Peyer's patch (tissue), 4 donors: ENCODE data around the gene EYA4. TPM values are rescaled to one million over a fixed set of nuclear protein-coding genes. Genes with fewer than 3 reads are reported as not detected.

Source experiments
- DNase-seq, 3 donors: peaks; one replicate each; pipeline ENCODE4 v3.0.0-alpha.2; 2017 to 2019
- H3K27ac ChIP-seq, 4 donors: fragments of 200-600 bp; sonication (generic); one replicate each; pipeline ENCODE4 v1.5.1; 2016 to 2019
- H3K27me3 ChIP-seq, 2 donors: fragments of 200-600 bp; sonication (generic); one replicate each; pipeline ENCODE4 v1.5.1; 2019
- H3K36me3 ChIP-seq, 3 donors: fragments of 200-600 bp; sonication (generic); one replicate each; pipeline ENCODE4 v1.5.1; 2016 to 2019
- H3K4me1 ChIP-seq, 4 donors: fragments of 200-600 bp; sonication (generic); one replicate each; pipeline ENCODE4 v1.5.1; 2016 to 2019
- H3K4me3 ChIP-seq, 4 donors: fragments of 200-600 bp; sonication (generic); 1 replicate in 3 of 4; 2 replicates in 1 of 4; pipeline ENCODE4 v1.5.1; 2016 to 2019; ENCODE audit warnings: mild to moderate bottlenecking in 1 of 4
- H3K9me3 ChIP-seq, 4 donors: fragments of 200-600 bp; sonication (generic); one replicate each; pipeline ENCODE4 v1.5.1; 2016 to 2019; ENCODE audit warnings: mild to moderate bottlenecking in 1 of 4
- CTCF ChIP-seq, 6 experiments: fragments of 450-650 bp in 4 of 6; fragments of 200-600 bp in 2 of 6; sonication (generic) in 1 of 6; IDR thresholded peaks; one replicate each; pipeline ENCODE4 v1.5.1; 2017 to 2019; ENCODE audit warnings: antibody characterized with exemption in 6 of 6, mild to moderate bottlenecking in 3 of 6, moderate library complexity in 1 of 6
- POLR2A ChIP-seq, 2 donors: fragments of 450-650 bp; IDR thresholded peaks; one replicate each; pipeline ENCODE4 v1.5.1; 2017; ENCODE audit warnings: antibody characterized with exemption in 2 of 2, mild to moderate bottlenecking in 2 of 2, moderate library complexity in 2 of 2
- total RNA-seq, 4 donors: library from RNA; depleted of rRNA; stranded (reverse); fragments of >200 nt; gene quantifications; one replicate each; pipeline ENCODE4 v1.1.0, GENCODE V29; 2016

Gene EYA4
- total RNA-seq, result 1 to 10 TPM in 2 of 4 donors, under 1 TPM in 1, not detected in 1; 0.19 to 3.3 (median 1.3) TPM

DNA sequence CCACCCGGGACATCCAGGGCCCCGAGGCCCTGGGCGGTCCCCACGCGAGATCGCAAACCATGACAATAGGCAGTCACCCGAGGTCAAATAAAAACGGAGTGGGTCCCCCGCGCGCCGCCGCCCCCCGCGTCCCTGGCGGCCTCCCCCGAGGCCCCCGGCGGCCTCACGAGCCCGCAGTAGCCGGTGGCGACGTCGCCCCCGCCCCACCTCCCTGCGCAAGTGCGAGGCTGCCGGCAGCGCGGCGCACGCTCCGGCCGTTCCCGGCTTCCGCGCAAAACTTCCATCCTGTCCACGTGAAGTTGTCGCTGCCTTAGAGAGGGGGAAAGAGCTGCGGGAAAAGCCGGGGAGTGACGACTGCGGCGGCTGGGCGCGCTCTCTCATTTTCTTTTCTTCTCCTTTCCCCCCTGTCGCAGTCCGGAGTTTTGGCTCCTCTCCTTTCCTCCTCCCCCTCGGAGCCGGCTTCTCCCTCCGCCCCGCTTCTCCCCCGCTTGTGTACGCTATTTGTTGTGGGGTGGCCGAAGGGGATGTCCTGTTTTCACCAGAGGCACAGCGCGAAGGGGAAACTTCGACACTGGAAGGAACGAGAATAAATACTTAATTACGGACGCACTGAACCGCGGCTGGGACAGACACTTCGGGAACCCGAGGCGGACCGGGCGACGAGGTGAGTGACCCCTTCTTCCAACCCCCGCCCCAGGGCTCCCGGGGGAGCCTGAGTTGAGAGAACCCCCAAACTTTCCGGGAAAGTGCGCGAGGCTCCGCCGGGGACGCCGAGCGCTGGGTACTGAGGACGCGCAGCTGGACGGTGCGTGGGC lies at the start of gene EYA4:
Gene EYA4 (plus strand): TSS at position 272 of the 815 bp plus-strand sequence. CDS start 33,424 bp downstream, outside the sequence.
- peak within 1 kb of the TSS in 3 of 4 donors; percentile 18 to 42 (median 42) for H3K4me3 ChIP-seq
- H3K36me3 ChIP-seq, result no peaks in the 10 kb centered on the region
- TF ChIP-seq POLR2A (IDR thresholded peaks at IDR 0.05) (no peak), CTCF (IDR thresholded peaks at IDR 0.05) (no peak)
- no peak within 1 kb of the TSS for H3K27ac ChIP-seq
- peaks cover 0 to 43% of the 10 kb centered on the region in 2 donors for H3K27me3 ChIP-seq
- H3K4me1 ChIP-seq, result peaks cover 0 to 16% (median 2%) of the 10 kb centered on the region in 4 donors
- DNase-seq, result no peak
- H3K9me3 ChIP-seq, result no peaks in the 10 kb centered on the region

DNA sequence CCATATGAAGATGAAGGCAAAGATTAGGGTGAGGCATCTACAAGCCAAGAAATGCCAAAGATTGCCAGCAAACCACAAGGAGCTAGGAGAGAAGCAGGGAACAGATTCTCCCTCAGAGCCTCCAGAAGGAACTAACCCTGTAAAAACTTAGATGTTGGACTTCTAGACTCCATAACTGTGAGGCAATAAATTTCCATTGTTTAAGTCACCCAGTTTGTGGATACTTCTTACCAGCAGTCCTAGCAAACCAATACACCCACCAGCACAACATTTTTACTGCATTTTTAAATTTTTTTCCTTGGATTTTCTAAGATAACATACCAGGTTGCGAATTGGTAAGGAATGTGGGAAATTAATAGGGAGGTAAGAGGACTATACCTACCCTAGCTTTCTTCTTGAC lies 47.8 kb upstream of the EYA4 start:
- Histone ChIP-seq H3K4me1 (no peaks in the 10 kb centered on the region), H3K27me3 (no peaks in the 10 kb centered on the region), H3K36me3 (no peaks in the 10 kb centered on the region), H3K9me3 (no peaks in the 10 kb centered on the region), H3K27ac (no peak overlapping the region), H3K4me3 (no peak overlapping the region)
- DNase-seq, result no peak
- TF ChIP-seq CTCF (IDR thresholded peaks at IDR 0.05), result no peak
- no peak for TF ChIP-seq POLR2A (IDR thresholded peaks at IDR 0.05)

- Histone ChIP-seq H3K27ac (no peak overlapping the region), H3K27me3 (no peaks in the 10 kb centered on the region), H3K4me3 (no peak overlapping the region), H3K9me3 (no peaks in the 10 kb centered on the region), H3K36me3 (no peaks in the 10 kb centered on the region), H3K4me1 (no peaks in the 10 kb centered on the region)
- no peak for DNase-seq
- TF ChIP-seq CTCF (IDR thresholded peaks at IDR 0.05) (no peak), POLR2A (IDR thresholded peaks at IDR 0.05) (no peak)
These were observed 42.4 kb upstream of the EYA4 start for GRCh38 chr6:133198725-133199124.

- no peaks in the 10 kb centered on the region for H3K9me3 ChIP-seq
- no peaks in the 10 kb centered on the region for H3K4me1 ChIP-seq
- no peak overlapping the region for H3K27ac ChIP-seq
- TF ChIP-seq CTCF (IDR thresholded peaks at IDR 0.05) (no peak), POLR2A (IDR thresholded peaks at IDR 0.05) (no peak)
- H3K27me3 ChIP-seq, result no peaks in the 10 kb centered on the region
- no peak for DNase-seq
- H3K4me3 ChIP-seq, result no peak overlapping the region
- H3K36me3 ChIP-seq, result no peaks in the 10 kb centered on the region
These were observed 39.9 kb upstream of the EYA4 start for GRCh38 chr6:133201231-133201630.

DNA sequence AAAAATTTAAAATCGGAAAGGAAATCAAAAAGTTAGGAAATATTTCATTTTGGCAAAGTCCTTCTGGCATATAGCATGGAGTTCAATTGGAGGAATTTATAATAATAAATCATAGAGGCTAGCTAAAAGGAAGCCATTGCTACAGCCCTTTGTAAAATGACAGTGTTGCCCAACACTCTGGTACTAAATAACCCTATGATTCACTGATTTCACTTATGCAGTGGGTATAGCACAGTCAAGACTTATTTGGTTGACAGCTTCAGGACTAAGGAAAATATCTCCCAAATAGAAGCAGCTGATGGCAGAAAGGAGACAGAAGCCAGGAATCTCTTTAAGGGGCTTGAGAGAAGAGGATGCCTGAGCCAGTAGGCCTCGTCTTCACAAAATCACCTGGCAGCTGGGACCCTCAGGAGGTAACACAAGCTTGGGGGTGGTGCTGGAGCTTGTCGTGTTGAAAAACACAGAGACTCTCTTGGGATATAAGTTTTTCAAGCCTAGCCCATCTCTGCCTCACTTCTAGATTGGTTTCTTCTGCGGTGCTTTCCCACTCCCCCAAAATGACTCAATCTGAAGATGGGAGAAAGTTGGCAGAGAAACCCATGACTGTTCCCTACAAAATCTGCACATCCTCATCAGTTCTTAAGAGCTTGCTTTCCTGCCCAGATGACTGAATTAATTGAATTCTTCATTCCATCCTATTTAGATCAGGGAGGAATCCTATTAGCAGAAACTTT lies 38.4 kb upstream of the EYA4 start:
- Histone ChIP-seq H3K27ac (no peak overlapping the region), H3K4me3 (no peak overlapping the region), H3K36me3 (no peaks in the 10 kb centered on the region), H3K27me3 (no peaks in the 10 kb centered on the region), H3K9me3 (no peaks in the 10 kb centered on the region), H3K4me1 (no peaks in the 10 kb centered on the region)
- DNase-seq, result no peak
- TF ChIP-seq CTCF (IDR thresholded peaks at IDR 0.05), result no peak
- TF ChIP-seq POLR2A (IDR thresholded peaks at IDR 0.05), result no peak
